Measurements from ENCODE around the gene CNOT1.

The CNOT1 gene

DNA sequence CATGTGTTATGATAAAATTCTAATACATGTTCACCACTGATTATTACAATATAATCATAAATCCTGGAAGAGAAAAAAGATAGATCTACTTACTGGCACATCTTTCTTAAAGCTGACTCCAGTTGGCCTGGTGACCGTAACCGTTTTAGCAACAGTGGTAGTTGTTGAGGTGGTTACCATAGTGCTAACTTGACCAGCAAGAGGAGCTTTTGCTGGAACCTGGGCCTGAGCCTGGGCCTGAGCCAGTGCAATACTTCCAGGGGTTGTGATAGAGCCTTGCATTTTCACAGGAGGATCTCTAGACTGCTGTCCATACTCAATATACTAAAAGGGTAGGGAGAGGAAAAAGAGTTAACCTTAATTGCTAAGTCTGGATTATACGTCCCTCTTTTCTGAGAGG, 78.1 kb downstream of the CNOT1 start:
- H3K27me3 ChIP-seq (ENCODE audit: control insufficient read depth, insufficient read depth, low read length, poor library complexity, severe bottlenecking) = no peaks in the 10 kb centered on the region
- H3K36me3 ChIP-seq (ENCODE audit: control insufficient read depth, insufficient read depth, low read length) = peaks cover 46% of the 10 kb centered on the region
- no peaks in the 10 kb centered on the region for H3K9me3 ChIP-seq (ENCODE audit: control insufficient read depth, low read length)
- no peaks in the 10 kb centered on the region for H3K4me1 ChIP-seq (ENCODE audit: control insufficient read depth, insufficient read depth, low read length)
- H3K27ac ChIP-seq (ENCODE audit: insufficient read depth, low read depth, low read length, poor library complexity, severe bottlenecking) = no peak overlapping the region
- H3K4me3 ChIP-seq (ENCODE audit: insufficient read depth, low read depth, low read length) = no peak overlapping the region
- WGBS, 2 experiments = 94 to 97% methylated on average over 3 of the region's 3 CpGs

- H3K36me3 ChIP-seq (ENCODE audit: control insufficient read depth, insufficient read depth, low read length) = peaks cover 50% of the 10 kb centered on the region
- no peaks in the 10 kb centered on the region for H3K27me3 ChIP-seq (ENCODE audit: control insufficient read depth, insufficient read depth, low read length, poor library complexity, severe bottlenecking)
- no peaks in the 10 kb centered on the region for H3K9me3 ChIP-seq (ENCODE audit: control insufficient read depth, low read length)
- H3K4me3 ChIP-seq (ENCODE audit: insufficient read depth, low read depth, low read length) = no peak overlapping the region
- WGBS, 2 experiments = 92 to 95% methylated on average over 2 of the region's 2 CpGs
- H3K27ac ChIP-seq (ENCODE audit: insufficient read depth, low read depth, low read length, poor library complexity, severe bottlenecking) = no peak overlapping the region
- no peaks in the 10 kb centered on the region for H3K4me1 ChIP-seq (ENCODE audit: control insufficient read depth, insufficient read depth, low read length)
Observed at GRCh38 chr16:58548378-58548777, 81.2 kb downstream of the CNOT1 start.

DNA sequence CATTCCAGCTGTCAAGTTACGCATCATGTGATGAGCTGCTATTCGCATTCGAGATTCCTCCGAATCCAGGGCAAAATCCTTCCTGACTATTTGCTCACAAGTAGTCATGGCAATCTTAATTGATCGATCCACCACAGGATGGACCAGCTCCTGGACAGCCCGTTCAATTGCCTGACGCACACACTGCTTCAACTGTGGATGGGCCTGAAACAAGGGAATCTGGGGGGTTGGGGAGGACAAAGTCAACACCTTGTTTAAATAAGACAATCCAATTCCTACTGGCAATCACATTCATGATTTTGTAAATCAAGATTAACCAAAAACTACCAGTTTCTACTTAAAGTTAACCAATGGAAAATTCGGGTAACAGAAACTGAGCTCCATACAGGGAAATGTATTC, 85.9 kb downstream of the CNOT1 start:
- Histone ChIP-seq H3K27ac (ENCODE audit: insufficient read depth, low read depth, low read length, poor library complexity, severe bottlenecking) (no peak overlapping the region), H3K4me1 (ENCODE audit: control insufficient read depth, insufficient read depth, low read length) (no peaks in the 10 kb centered on the region), H3K4me3 (ENCODE audit: insufficient read depth, low read depth, low read length) (no peak overlapping the region), H3K36me3 (ENCODE audit: control insufficient read depth, insufficient read depth, low read length) (peaks cover 81% of the 10 kb centered on the region), H3K9me3 (ENCODE audit: control insufficient read depth, low read length) (no peaks in the 10 kb centered on the region), H3K27me3 (ENCODE audit: control insufficient read depth, insufficient read depth, low read length, poor library complexity, severe bottlenecking) (no peaks in the 10 kb centered on the region)
- WGBS, 2 experiments = 95 to 96% methylated on average over 7 to 8 of the region's 8 CpGs

- no peaks in the 10 kb centered on the region for H3K27me3 ChIP-seq (ENCODE audit: control insufficient read depth, insufficient read depth, low read length, poor library complexity, severe bottlenecking)
- peaks cover 87% of the 10 kb centered on the region for H3K36me3 ChIP-seq (ENCODE audit: control insufficient read depth, insufficient read depth, low read length)
- H3K9me3 ChIP-seq (ENCODE audit: control insufficient read depth, low read length) = no peaks in the 10 kb centered on the region
- 83 to 89% methylated on average over 1 of the region's 1 CpG for WGBS, 2 experiments
- no peaks in the 10 kb centered on the region for H3K4me1 ChIP-seq (ENCODE audit: control insufficient read depth, insufficient read depth, low read length)
- H3K4me3 ChIP-seq (ENCODE audit: insufficient read depth, low read depth, low read length) = no peak overlapping the region
- no peak overlapping the region for H3K27ac ChIP-seq (ENCODE audit: insufficient read depth, low read depth, low read length, poor library complexity, severe bottlenecking)
Observed at GRCh38 chr16:58542291-58542690, 87.3 kb downstream of the CNOT1 start.

- Histone ChIP-seq H3K27ac (ENCODE audit: insufficient read depth, low read depth, low read length, poor library complexity, severe bottlenecking) (no peak overlapping the region), H3K36me3 (ENCODE audit: control insufficient read depth, insufficient read depth, low read length) (peaks cover 87% of the 10 kb centered on the region), H3K4me1 (ENCODE audit: control insufficient read depth, insufficient read depth, low read length) (no peaks in the 10 kb centered on the region), H3K4me3 (ENCODE audit: insufficient read depth, low read depth, low read length) (no peak overlapping the region), H3K27me3 (ENCODE audit: control insufficient read depth, insufficient read depth, low read length, poor library complexity, severe bottlenecking) (no peaks in the 10 kb centered on the region), H3K9me3 (ENCODE audit: control insufficient read depth, low read length) (no peaks in the 10 kb centered on the region)
- 92 to 96% methylated on average over 2 of the region's 2 CpGs for WGBS, 2 experiments
Observed at GRCh38 chr16:58541711-58542110, 87.9 kb downstream of the CNOT1 start.

- Histone ChIP-seq H3K4me3 (ENCODE audit: insufficient read depth, low read depth, low read length) (no peak overlapping the region), H3K36me3 (ENCODE audit: control insufficient read depth, insufficient read depth, low read length) (peaks cover 86% of the 10 kb centered on the region), H3K4me1 (ENCODE audit: control insufficient read depth, insufficient read depth, low read length) (no peaks in the 10 kb centered on the region), H3K27ac (ENCODE audit: insufficient read depth, low read depth, low read length, poor library complexity, severe bottlenecking) (no peak overlapping the region), H3K27me3 (ENCODE audit: control insufficient read depth, insufficient read depth, low read length, poor library complexity, severe bottlenecking) (no peaks in the 10 kb centered on the region), H3K9me3 (ENCODE audit: control insufficient read depth, low read length) (no peaks in the 10 kb centered on the region)
- WGBS, 2 experiments = 93 to 94% methylated on average over 9 to 10 of the region's 10 CpGs
Observed at GRCh38 chr16:58537124-58537906, 92.3 kb downstream of the CNOT1 start.

GRCh38 chr16:58536278-58536677, 93.3 kb downstream of the CNOT1 start:
- H3K9me3 ChIP-seq (ENCODE audit: control insufficient read depth, low read length) = no peaks in the 10 kb centered on the region
- H3K27ac ChIP-seq (ENCODE audit: insufficient read depth, low read depth, low read length, poor library complexity, severe bottlenecking) = no peak overlapping the region
- peaks cover 88% of the 10 kb centered on the region for H3K36me3 ChIP-seq (ENCODE audit: control insufficient read depth, insufficient read depth, low read length)
- 94 to 98% methylated on average over 4 of the region's 5 CpGs for WGBS, 2 experiments
- H3K4me3 ChIP-seq (ENCODE audit: insufficient read depth, low read depth, low read length) = no peak overlapping the region
- no peaks in the 10 kb centered on the region for H3K4me1 ChIP-seq (ENCODE audit: control insufficient read depth, insufficient read depth, low read length)
- H3K27me3 ChIP-seq (ENCODE audit: control insufficient read depth, insufficient read depth, low read length, poor library complexity, severe bottlenecking) = no peaks in the 10 kb centered on the region

GRCh38 chr16:58535100-58535499, 94.5 kb downstream of the CNOT1 start:
- no peaks in the 10 kb centered on the region for H3K4me1 ChIP-seq (ENCODE audit: control insufficient read depth, insufficient read depth, low read length)
- H3K36me3 ChIP-seq (ENCODE audit: control insufficient read depth, insufficient read depth, low read length) = peaks cover 81% of the 10 kb centered on the region
- H3K27ac ChIP-seq (ENCODE audit: insufficient read depth, low read depth, low read length, poor library complexity, severe bottlenecking) = no peak overlapping the region
- no peak overlapping the region for H3K4me3 ChIP-seq (ENCODE audit: insufficient read depth, low read depth, low read length)
- H3K27me3 ChIP-seq (ENCODE audit: control insufficient read depth, insufficient read depth, low read length, poor library complexity, severe bottlenecking) = no peaks in the 10 kb centered on the region
- 92 to 94% methylated on average over 2 to 3 of the region's 3 CpGs for WGBS, 2 experiments
- H3K9me3 ChIP-seq (ENCODE audit: control insufficient read depth, low read length) = no peaks in the 10 kb centered on the region

GRCh38 chr16:58533751-58534470, 95.7 kb downstream of the CNOT1 start:
- no peak overlapping the region for H3K4me3 ChIP-seq (ENCODE audit: insufficient read depth, low read depth, low read length)
- no peaks in the 10 kb centered on the region for H3K9me3 ChIP-seq (ENCODE audit: control insufficient read depth, low read length)
- H3K27ac ChIP-seq (ENCODE audit: insufficient read depth, low read depth, low read length, poor library complexity, severe bottlenecking) = no peak overlapping the region
- H3K27me3 ChIP-seq (ENCODE audit: control insufficient read depth, insufficient read depth, low read length, poor library complexity, severe bottlenecking) = no peaks in the 10 kb centered on the region
- H3K36me3 ChIP-seq (ENCODE audit: control insufficient read depth, insufficient read depth, low read length) = peaks cover 74% of the 10 kb centered on the region
- WGBS, 2 experiments = 94 to 96% methylated on average over 13 of the region's 14 CpGs
- H3K4me1 ChIP-seq (ENCODE audit: control insufficient read depth, insufficient read depth, low read length) = no peaks in the 10 kb centered on the region

DNA sequence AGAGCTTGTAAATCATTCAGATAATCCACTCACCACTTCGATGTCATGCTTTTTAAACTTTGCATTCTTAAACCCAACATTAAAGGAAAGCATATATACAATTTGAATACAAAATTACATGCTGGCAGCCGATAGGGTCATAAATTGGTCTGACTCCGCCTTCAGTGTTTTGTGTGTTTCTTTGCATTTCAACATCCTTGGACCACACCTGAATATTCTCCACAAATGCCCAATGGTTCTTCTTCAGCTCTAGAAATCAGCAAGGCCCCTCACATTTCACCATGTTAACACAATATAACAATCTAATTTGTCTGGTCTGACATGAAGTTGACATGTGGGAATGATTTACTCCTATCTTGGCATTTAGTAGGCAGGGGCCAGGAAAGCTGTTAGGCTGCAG, 97.2 kb downstream of the CNOT1 start:
- H3K4me3 ChIP-seq (ENCODE audit: insufficient read depth, low read depth, low read length) = no peak overlapping the region
- no peaks in the 10 kb centered on the region for H3K9me3 ChIP-seq (ENCODE audit: control insufficient read depth, low read length)
- 97 to 99% methylated on average over 3 of the region's 3 CpGs for WGBS, 2 experiments
- H3K36me3 ChIP-seq (ENCODE audit: control insufficient read depth, insufficient read depth, low read length) = peaks cover 73% of the 10 kb centered on the region
- no peaks in the 10 kb centered on the region for H3K4me1 ChIP-seq (ENCODE audit: control insufficient read depth, insufficient read depth, low read length)
- no peaks in the 10 kb centered on the region for H3K27me3 ChIP-seq (ENCODE audit: control insufficient read depth, insufficient read depth, low read length, poor library complexity, severe bottlenecking)
- H3K27ac ChIP-seq (ENCODE audit: insufficient read depth, low read depth, low read length, poor library complexity, severe bottlenecking) = no peak overlapping the region

Measured in ectodermal cell (in vitro differentiated cells).